HG02885 (cell line): ENCODE measurements around the gene ZNF136.

Experiments used
- ATAC-seq: cut with Tn5 transposase; IDR thresholded peaks from one replicate; pipeline ENCODE4 v1.9.1; 2021; ENCODE audit warnings: mild to moderate bottlenecking; ENCODE audit not compliant: unreplicated experiment, poor library complexity

ZNF136 gene

GRCh38 chr19:12162882-12163806 lies at the start of gene ZNF136:
Gene ZNF136, plus strand, starts transcription at chr19:12163096. Its CDS starts 108 bp downstream, at chr19:12163204.
- ATAC-seq: peak; percentile 98

GRCh38 chr19:12113121-12113520 lies 49.8 kb upstream of the ZNF136 start:
- no peak for ATAC-seq

GRCh38 chr19:12117201-12117970 lies 45.5 kb upstream of the ZNF136 start:
- no peak for ATAC-seq

GRCh38 chr19:12126707-12127106 lies 36.2 kb upstream of the ZNF136 start:
- no peak for ATAC-seq

GRCh38 chr19:12133069-12133468 lies 29.8 kb upstream of the ZNF136 start:
- no peak for ATAC-seq

GRCh38 chr19:12137221-12137940 lies 25.5 kb upstream of the ZNF136 start:
- ATAC-seq: no peak

- ATAC-seq: no peak
Measured at GRCh38 chr19:12139269-12139668, 23.6 kb upstream of the ZNF136 start.

GRCh38 chr19:12139885-12140544 lies 22.9 kb upstream of the ZNF136 start, which contains the start of gene ZNF20:
Gene ZNF20, minus strand, starts transcription at chr19:12140350. Its CDS starts 168 bp downstream, at chr19:12140182.
- peak; percentile 92 for ATAC-seq

- ATAC-seq: peak; percentile 55
Measured at GRCh38 chr19:12140545-12141404, 22.1 kb upstream of the ZNF136 start.

GRCh38 chr19:12141405-12141736 lies 21.5 kb upstream of the ZNF136 start:
- ATAC-seq: no peak

GRCh38 chr19:12145348-12145747 lies 17.5 kb upstream of the ZNF136 start:
- ATAC-seq: no peak

GRCh38 chr19:12155324-12155860 lies 7.5 kb upstream of the ZNF136 start:
- ATAC-seq: no peak

- no peak for ATAC-seq
Measured at GRCh38 chr19:12156223-12157058, 6.5 kb upstream of the ZNF136 start, which contains the start of gene ZNF625. Gene ZNF625, minus strand, starts transcription at chr19:12156734. Its CDS starts 176 bp downstream, at chr19:12156558.

- ATAC-seq: no peak
Measured at GRCh38 chr19:12159773-12160414, 3.0 kb upstream of the ZNF136 start.

- no peak for ATAC-seq
Measured at GRCh38 chr19:12162513-12162881, 399 bp upstream of the ZNF136 start.

- ATAC-seq: no peak
Measured at GRCh38 chr19:12163826-12164225, 930 bp downstream of the ZNF136 start.

- no peak for ATAC-seq
Measured at GRCh38 chr19:12166626-12167025, 3.7 kb downstream of the ZNF136 start.

- ATAC-seq: no peak
Measured at GRCh38 chr19:12180377-12180776, 17.5 kb downstream of the ZNF136 start.
